ENCODE results near the gene PRIMPOL. TPM values are rescaled to one million over a fixed set of nuclear protein-coding genes. Genes with fewer than 3 reads are reported as not detected.

Gene PRIMPOL
- total RNA-seq, 4 donors from 2014 or later: 13.3 to 33.0 (median 25.0) TPM

DNA sequence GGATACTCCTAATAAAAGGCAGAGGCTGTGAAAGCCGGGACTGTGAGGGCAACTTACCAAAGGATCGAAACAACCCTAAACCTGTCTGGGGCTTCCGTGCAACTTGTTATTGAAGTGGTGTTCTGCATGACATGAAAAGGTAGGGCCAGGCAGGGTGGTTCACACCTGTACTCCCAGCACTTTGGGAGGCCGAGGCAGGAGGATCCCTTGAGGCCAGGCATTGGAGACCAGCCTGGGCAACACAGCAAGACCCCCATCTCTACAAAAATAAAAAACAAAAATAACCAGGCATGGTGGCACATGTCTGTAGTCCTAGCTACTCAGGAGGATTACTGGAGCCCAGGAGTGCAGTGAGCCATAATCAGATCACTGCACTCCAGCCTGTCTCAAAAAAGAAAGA lies 12.6 kb upstream of the PRIMPOL start:
- TF ChIP-seq, protein P1, sequence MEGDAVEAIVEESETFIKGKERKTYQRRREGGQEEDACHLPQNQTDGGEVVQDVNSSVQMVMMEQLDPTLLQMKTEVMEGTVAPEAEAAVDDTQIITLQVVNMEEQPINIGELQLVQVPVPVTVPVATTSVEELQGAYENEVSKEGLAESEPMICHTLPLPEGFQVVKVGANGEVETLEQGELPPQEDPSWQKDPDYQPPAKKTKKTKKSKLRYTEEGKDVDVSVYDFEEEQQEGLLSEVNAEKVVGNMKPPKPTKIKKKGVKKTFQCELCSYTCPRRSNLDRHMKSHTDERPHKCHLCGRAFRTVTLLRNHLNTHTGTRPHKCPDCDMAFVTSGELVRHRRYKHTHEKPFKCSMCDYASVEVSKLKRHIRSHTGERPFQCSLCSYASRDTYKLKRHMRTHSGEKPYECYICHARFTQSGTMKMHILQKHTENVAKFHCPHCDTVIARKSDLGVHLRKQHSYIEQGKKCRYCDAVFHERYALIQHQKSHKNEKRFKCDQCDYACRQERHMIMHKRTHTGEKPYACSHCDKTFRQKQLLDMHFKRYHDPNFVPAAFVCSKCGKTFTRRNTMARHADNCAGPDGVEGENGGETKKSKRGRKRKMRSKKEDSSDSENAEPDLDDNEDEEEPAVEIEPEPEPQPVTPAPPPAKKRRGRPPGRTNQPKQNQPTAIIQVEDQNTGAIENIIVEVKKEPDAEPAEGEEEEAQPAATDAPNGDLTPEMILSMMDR (IDR thresholded peaks at IDR 0.05): no peak
- no peak for TF ChIP-seq POLR2A (IDR thresholded peaks at IDR 0.05)
- Histone ChIP-seq H3K27ac (no peak overlapping the region), H3K36me3 (peaks cover 0 to 50% (median 0%) of the 10 kb centered on the region in 3 donors), H3K9me3 (no peaks in the 10 kb centered on the region), H3K4me3 (no peak overlapping the region), H3K4me1 (peaks cover 0 to 3% (median 0%) of the 10 kb centered on the region in 4 donors), H3K27me3 (no peaks in the 10 kb centered on the region)
- DNase-seq: no peak

DNA sequence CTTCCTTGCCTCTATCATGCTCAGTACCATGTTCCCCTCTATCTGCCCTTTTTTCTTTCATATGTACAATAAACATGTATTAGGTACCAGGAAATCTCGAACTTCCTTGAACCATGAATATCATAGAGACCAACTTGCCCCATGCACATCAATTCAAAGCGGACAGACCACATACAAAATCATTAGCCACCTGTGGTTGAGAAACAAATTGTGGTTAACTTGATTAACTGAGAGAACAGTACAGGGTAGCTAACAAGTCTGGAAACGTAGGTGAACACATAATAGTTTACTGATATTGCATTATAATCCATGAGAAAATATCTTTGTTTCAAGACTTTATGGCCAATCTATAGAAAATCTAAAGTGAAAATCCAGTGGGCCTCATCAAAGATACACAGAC lies 8.5 kb upstream of the PRIMPOL start:
- no peak for TF ChIP-seq POLR2A (IDR thresholded peaks at IDR 0.05)
- TF ChIP-seq, protein P1 (IDR thresholded peaks at IDR 0.05): no peak
- Histone ChIP-seq H3K27me3 (no peaks in the 10 kb centered on the region), H3K27ac (no peak overlapping the region), H3K4me1 (peaks cover 0 to 8% (median 3%) of the 10 kb centered on the region in 4 donors), H3K4me3 (no peak overlapping the region), H3K36me3 (peaks cover 0 to 43% (median 0%) of the 10 kb centered on the region in 3 donors), H3K9me3 (no peaks in the 10 kb centered on the region)
- no peak for DNase-seq

- Histone ChIP-seq H3K4me1 (peaks cover 0 to 12% (median 5%) of the 10 kb centered on the region in 4 donors), H3K9me3 (no peaks in the 10 kb centered on the region), H3K4me3 (no peak overlapping the region), H3K27ac (no peak overlapping the region), H3K36me3 (peaks cover 0 to 39% (median 0%) of the 10 kb centered on the region in 3 donors), H3K27me3 (no peaks in the 10 kb centered on the region)
- no peak for DNase-seq
- TF ChIP-seq, protein P1 (IDR thresholded peaks at IDR 0.05): no peak
- TF ChIP-seq POLR2A (IDR thresholded peaks at IDR 0.05): no peak
Measured at GRCh38 chr4:184641451-184641850, 8.1 kb upstream of the PRIMPOL start.

- TF ChIP-seq, protein P1 (IDR thresholded peaks at IDR 0.05): no peak
- TF ChIP-seq POLR2A (IDR thresholded peaks at IDR 0.05): no peak
- DNase-seq: no peak
- H3K4me1 ChIP-seq: peaks cover 0 to 29% (median 11%) of the 10 kb centered on the region in 4 donors
- H3K9me3 ChIP-seq: no peaks in the 10 kb centered on the region
- H3K36me3 ChIP-seq: peaks cover 0 to 16% (median 0%) of the 10 kb centered on the region in 3 donors
- no peak overlapping the region for H3K27ac ChIP-seq
- no peak overlapping the region for H3K4me3 ChIP-seq
- H3K27me3 ChIP-seq: no peaks in the 10 kb centered on the region
Measured at GRCh38 chr4:184643731-184644130, 5.8 kb upstream of the PRIMPOL start.

GRCh38 chr4:184644553-184645307 lies 4.8 kb upstream of the PRIMPOL start:
- TF ChIP-seq, protein P1 (IDR thresholded peaks at IDR 0.05): no peak
- TF ChIP-seq POLR2A (IDR thresholded peaks at IDR 0.05): no peak
- DNase-seq: no peak
- Histone ChIP-seq H3K27me3 (no peaks in the 10 kb centered on the region), H3K4me1 (peaks cover 0 to 29% (median 11%) of the 10 kb centered on the region in 4 donors), H3K9me3 (no peaks in the 10 kb centered on the region), H3K4me3 (no peak overlapping the region), H3K36me3 (peaks cover 0 to 10% (median 0%) of the 10 kb centered on the region in 3 donors), H3K27ac (no peak overlapping the region)

All from Peyer's patch (tissue), 4 donors.